Middle frontal gyrus (tissue), 1 donor: Measurements from ENCODE around the gene TOGARAM2.

ENCODE experiments used
- DNase-seq: peaks from one replicate; pipeline ENCODE4 v3.0.0-alpha.2; 2015; ENCODE audit warnings: low spot score; ENCODE audit errors: extremely low spot score

TOGARAM2 gene

DNA sequence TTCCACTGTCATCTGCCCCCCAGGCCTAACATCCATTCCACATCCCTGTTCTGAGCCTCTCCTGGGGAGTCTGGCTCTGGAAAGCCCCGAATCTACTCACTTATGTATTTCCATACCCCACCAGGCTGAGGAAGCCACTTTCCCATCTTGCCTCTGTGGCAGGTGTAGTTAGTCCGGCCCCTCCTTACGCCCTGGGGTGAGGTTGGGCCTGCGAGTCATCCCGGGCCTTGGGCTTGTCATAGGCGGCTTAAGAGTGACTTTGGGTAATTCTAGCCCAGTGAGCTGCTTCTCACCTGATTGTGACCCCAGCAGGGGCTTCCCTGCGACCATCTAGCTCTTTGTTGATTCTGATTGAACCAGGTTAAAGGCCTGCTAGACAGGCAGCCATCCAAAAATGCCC, 72.1 kb downstream of the TOGARAM2 start:
- no peak for DNase-seq

DNA sequence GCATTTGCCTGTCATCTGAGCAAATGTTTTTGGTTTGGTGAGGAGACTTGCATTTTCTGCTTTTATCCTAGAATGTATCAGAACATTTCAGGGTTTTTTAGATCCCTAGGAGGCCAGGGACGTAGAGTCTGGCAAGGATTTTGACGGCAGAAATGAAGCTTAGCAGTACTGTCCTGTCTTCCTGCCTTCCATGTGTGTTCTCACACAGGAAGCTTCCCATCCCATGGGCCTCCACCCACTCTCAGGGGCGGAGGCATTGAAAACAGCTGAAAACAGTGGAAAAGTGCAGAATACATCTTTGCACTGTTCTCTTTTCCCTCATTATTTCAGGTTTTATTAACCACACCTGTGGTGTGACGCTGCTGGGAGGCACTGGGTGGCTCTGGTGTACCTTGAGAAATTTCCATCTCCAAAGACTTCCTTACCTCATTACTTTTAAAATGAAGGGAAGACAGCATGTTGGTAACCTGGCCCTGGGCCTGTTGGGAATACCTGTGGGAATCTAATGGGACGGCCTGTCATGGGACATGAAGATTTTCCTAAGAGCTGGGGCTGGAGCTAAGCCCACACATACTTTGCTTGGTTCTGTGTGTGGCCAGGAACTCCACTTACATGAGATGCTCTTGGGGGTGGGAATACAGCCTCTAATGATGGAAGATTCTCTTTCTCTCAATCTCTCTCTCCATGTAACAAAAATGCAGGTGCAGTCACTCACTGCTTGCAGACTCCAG, 72.7 kb downstream of the TOGARAM2 start:
- no peak for DNase-seq

DNA sequence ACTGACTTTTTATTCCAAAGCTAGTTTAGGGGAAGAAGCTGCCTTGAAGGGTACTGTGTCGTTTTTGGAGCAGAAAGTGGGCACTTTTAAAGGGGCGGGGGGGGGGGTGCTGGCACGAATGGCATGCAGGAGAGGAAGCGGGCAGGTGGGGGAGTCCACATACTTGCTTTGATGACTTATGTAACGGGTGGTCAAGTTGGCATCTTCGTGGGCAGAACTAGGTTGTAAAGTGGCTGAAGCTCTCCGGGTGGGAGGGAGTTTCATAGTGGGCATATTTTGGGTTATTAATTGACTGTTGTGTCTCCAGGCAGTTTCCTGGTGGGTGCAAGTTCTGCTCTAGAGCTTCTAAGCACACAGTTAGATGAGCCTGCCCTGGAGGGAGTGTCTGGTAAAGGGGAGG, 73.3 kb downstream of the TOGARAM2 start:
- DNase-seq = no peak

DNA sequence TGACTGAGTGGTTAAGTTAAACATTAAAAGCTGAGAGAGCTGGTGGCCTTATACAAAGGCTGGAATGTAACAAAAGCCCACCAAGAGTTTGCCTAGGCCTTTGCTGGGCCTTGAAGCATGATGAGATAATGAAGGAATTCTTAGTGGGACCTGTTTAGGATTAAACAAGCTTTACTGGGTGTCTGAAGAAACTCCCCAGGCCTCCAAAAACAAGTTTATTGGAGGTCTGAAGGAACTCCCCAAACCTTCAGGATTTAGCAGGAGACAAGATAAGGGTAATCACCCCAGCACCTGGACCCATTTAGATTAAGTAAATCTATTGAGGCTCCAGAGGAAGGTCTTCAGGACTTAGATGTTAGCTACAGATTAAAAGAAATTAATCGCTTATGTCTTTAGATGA, 74.5 kb downstream of the TOGARAM2 start:
- DNase-seq = no peak

DNA sequence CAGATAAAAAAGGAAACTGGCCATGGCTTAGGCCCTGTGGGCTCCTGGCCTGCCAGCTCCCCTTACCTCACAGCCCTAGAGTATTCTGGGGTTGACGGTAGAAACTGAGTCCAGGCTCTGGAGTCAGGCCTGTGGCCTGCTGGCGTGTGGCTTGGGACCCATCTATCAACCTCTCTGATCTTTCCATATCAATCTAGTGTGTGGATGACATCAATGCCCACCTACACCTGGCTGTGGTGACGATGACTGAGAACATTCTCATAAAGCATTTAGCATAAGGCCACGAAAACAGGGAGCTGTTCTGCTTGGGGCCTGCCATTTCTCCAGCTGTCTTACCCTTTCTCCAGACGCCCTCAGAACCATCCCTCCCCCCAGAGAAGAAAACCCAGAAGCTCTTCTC, 75.4 kb downstream of the TOGARAM2 start:
- no peak for DNase-seq

DNA sequence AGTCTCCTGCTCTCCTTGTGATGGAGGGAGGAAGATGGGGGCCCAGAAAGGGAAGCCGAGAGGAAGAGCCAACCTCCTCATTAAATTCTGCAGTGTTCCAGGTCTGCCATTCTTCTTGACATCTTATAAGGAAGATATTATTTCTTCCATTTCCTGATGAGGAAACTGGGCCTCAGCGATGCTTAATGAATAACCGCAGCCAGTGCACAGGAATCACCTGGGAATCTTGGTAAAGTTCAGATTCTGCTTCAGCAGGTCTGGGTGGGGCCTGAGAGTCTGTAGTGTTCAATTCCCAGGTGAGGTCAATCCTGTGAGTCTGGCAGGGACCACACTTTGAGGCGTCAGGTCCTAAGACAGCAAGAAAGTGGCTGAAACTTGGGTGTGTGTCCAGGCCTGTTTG, 75.9 kb downstream of the TOGARAM2 start:
- no peak for DNase-seq

DNA sequence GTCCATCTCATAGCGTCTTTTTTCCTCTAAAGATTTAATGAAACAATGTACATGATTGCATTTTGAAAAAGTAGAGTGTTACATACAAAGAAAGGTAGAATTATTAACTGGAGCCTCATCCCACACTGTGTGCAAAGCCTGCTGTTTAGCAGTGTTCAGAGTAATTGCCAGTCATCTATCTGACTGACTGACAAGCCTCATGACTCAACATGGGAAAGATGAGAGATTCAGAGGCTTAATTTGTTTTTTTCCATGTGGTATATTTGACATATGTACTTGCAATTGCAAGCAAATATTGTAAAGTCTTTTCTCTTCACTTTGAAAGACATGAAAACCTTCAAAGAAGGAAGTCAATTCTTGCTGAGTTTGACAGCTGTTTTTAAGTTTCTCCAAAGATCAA, 78.5 kb downstream of the TOGARAM2 start:
- DNase-seq = no peak

DNA sequence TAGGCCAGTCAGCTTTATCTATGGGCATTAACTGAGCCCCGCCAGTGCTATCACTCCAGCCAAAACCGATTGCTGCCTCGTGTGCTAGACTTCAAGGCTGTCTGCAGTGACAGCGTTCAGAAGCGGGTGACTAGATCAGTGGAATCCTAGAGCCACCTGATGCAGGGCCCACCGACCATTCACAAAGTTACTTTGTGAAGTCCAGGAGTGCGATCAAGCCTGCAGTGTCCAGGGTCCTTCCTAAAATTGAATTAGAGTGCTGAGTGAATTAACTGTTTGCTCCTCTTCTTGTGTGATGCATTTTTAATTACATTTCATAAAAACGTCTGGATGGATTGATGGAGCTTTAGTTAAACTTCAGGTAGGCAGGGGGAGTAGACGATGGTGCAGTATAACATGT, 79.3 kb downstream of the TOGARAM2 start:
- no peak for DNase-seq

DNA sequence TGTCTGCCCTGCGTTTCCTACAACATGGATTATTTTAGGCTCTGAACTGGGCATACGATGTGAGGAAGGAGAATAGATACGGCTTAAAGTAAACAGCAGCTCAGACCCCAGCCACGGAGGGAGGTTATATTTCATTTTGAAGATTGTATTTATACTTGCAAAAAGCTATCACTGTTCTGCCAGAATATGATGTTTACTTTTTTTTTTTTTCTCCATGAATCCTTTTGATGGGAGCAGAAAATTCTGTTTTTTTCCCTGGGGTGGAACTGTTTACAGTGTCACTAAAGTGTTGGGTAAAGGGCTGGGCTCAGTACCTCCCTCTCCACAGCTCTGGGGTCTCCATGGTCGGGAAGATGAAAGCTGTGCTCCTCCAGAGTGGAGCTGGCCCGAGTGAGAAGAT, 80.1 kb downstream of the TOGARAM2 start:
- no peak for DNase-seq

DNA sequence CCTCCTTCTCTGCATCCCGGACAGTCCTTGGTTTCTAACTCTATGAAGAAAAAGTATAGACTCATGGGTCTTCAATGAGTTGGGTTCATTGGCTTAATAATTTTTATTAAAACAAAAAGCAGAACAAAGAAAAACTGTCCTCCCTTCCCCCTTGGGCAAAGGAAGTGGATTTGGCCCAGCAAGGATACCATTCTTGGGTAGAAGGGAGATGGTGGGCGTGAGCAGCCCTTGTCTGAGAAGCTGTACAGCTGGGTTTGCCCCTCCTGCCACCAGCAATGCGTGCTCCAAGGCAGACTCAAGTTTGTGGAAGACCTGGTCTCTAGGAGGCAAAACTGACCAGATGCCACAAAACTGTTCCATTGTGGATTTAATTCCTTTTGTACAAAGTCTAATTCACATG, 80.5 kb downstream of the TOGARAM2 start:
- no peak for DNase-seq

DNA sequence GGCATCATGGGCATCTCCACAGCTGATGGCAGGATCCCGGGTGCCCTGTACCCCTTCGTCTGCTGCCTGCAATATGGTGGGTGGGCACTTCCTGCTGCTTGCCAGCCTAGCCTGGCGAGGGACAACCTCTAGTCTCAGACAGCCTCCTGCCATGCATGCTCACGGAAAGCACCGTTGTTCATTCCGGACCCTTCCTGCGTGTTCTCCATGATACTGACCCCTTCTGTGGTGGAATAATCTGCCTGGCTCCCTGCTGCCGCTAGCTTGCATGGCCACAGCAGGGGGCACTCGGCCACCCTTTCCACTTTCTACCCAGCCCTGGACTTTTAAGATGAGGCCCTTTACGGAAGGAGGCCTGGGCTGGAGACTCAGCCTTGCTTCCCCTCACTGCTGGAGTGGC, 81.3 kb downstream of the TOGARAM2 start:
- DNase-seq = no peak

DNA sequence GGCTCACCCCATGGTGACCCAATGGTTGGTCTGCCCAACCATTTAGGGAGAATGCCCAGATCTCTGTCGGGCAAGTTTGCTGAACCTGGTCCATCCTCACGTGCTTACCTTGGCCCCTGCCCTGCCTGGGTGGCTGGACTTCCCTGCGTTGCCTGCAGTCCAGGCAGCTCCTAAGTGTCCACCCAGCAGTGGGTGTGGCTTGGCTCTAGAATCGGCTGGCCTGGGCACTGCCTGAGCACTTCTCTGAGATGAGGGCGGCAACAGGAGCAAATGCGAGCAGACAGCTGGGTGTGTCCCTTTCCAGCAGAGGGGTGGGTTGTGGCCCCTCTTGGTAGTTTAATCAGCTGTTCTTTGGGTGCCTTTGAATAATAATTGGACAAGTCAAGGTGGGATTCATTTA, 82.0 kb downstream of the TOGARAM2 start:
- no peak for DNase-seq

DNA sequence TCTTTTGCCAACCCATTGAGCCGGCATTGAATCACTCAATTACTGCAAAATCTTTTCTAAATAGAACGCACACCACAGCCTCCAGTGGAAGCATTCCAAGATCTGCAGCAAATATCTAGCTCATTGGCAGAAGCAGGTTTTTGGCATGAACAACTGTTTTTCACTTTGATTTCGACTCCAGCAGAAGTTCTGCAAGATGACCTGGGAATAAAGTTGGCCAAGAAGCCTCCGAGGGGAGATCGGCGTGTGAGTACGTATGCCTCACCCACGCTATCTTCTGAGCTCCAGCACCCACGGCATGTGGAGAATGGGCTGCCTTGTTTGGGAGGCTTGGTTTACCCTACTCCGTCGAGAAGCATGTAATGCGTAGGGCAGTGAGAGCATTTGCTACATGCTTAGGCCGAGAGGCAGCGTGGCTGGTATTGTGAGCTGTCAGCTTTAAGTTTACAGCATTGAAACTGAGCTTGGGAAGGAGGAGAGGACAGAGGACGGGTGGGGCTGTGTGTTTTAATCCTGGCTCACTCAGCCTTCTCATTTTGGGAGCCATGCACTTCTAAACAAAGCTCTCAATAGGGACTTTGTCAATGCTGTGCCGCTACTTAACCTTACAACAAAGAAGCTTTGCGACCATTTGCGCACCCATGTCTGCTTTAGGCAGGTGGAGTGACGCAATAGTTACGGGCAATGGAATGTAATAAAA, 82.7 kb downstream of the TOGARAM2 start:
- peak; percentile 30 for DNase-seq

DNA sequence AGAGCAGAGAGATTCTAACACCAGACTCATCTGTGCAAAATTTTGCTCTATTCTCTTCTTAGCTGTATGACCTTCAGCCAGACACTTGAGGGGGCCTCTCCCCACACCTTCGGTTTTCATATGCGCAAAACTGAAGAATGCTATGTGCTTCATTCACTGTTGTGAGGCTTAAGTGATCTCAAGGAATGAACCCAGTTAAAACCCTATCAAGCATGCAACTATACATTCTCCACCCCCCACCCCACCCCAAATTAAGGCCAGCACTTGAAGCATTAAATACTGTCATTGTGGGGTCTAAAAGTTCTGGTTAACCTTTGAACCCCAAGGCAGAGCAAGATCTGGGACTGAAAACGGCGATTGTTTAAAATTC, 83.2 kb downstream of the TOGARAM2 start:
- DNase-seq = no peak

DNA sequence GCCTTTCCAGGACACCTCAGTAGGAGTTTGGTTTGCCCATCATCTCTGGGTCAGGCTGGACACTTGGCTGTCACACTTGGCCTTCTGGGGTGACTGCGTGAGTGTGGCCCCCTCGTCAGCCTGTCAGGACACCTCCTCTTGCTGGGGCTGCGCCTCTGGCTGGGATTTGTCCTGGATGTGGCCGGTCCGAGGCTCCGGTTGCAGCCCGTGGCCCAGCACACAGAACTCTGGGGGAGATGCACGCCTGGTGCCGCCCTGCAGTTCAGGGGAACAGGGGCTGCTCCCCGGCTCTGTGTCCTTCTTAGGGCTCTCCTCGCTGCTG, 83.6 kb downstream of the TOGARAM2 start:
- no peak for DNase-seq

DNA sequence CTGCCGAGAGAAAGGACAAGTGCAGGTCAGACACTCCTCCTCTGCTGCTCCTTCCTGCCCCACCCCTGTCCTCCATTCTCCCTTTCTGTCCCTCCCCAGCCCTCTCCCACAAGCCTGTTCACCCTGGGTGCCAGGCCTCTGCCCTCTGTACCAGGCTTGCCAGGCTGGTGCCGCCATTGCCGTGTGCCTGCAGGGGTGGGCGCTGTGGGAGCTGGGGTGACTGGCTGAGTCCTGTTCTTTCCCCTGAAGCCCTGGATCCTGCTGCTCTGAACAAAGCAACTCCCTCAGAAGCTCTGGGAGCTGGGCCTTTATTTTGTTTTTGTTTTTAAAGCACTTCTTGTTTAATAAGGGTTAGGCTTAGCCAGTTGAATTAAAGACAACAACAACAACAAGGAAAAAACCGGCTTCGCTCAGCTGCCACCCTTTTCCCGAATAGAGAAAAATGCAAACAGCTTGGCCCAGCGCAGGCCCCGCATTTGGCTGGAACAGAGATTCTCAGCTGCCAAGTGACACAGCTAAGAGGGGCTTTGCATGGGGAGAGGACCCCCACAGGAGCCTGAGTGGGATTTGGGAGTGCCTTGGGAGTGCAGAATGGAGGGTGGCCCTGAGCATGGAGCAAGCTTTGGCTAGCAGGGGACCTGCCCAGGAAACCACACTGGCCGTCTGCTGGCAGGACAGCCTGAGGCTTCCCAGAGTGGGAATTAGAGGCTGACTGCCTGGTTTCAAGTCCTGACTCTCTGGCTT, 84.1 kb downstream of the TOGARAM2 start:
- peak; percentile 17 for DNase-seq

DNA sequence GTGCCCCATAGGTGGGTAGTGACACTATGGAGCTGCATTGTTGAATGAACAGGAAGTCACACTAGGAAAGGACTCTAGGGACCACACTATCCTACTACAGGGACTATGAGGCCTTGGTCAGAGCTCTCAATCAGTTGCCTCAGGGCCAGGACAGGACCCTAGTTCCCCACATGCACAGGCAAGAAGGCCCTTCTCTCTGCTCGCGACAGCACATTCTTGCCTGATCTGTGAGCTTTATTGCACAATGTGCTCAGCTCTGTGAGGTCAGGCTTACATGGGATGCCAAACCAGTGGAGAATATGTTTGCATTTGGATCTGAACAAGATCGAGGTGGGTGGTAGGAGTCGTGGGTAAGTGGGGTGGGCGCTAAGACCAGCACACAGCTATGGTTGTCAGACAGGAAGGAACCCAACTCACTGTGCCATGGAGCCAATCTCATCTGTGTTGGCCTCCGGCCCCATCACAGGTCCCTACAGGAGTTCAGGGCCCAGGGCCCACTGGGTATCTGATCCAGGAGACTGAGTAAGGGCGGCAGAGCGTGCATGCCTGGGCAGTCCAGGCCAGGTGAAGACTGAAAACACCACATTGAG, 85.3 kb downstream of the TOGARAM2 start:
- no peak for DNase-seq

DNA sequence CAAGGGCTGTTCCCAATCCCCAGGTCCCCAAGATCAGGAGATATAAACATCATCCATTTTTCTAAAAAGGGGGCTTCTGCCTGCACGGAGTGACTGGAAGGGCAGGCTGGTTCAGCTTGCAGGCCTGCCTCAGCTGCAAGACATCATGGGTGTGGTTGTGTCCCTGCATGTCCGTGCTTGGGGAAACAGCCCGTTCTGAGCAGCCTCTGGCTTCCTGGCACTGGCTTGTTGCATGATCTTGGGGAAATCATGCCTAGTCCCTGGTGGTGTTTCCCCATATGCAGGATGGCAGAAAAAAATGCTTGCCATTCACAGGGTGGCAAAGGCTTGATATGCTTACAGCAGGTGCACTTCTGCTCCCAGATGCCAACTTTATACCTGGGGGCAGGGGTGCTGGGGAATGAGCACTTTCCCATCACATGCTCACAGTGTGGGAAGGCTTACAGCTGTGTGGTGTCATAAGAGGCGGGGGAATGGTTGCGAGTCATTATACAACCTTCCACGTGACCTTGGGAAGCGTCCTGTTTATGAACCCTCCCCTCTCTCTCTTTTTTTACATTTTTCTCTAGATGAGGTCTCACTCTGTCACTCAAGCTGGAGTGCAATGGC, 86.0 kb downstream of the TOGARAM2 start:
- DNase-seq = no peak

DNA sequence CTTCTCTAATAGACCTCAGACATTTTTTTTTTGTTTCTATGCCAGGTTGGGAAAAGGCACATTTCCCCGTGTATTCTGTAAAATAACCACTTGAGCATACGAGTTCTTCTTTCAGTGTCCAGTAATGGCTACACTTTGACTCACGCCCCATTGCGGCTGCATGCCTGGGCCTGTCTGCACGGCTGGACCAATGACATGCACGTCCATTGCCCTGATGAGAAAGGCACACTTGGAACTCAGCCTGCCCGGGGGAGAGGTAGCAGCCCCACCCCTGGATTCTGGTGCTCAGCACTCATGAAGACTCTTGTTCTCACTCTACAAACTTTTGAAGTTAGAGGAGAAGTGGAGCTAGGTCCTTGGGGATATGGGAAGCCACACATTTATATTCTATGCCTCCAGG, 87.4 kb downstream of the TOGARAM2 start:
- DNase-seq = no peak

DNA sequence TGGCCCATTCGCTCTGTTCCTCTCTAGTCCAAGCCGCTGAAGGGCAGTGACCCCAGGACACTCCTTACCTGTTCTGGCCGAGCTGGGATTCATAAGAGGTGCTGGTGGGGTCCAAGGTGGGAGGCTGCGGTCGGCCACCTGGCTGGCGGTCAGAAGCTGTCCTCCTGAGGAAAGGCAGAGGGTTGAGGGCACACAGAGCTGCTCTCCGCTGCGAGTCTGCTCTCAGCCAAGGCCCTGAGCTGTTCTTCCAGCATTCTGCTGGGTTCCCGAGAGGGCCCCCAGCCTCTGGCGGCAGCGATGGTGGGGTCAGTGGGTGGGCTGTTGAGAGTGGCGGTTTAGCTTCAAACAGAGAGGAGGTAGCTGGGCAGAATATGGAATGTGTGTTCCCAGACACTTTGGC, 89.4 kb downstream of the TOGARAM2 start:
- no peak for DNase-seq

DNA sequence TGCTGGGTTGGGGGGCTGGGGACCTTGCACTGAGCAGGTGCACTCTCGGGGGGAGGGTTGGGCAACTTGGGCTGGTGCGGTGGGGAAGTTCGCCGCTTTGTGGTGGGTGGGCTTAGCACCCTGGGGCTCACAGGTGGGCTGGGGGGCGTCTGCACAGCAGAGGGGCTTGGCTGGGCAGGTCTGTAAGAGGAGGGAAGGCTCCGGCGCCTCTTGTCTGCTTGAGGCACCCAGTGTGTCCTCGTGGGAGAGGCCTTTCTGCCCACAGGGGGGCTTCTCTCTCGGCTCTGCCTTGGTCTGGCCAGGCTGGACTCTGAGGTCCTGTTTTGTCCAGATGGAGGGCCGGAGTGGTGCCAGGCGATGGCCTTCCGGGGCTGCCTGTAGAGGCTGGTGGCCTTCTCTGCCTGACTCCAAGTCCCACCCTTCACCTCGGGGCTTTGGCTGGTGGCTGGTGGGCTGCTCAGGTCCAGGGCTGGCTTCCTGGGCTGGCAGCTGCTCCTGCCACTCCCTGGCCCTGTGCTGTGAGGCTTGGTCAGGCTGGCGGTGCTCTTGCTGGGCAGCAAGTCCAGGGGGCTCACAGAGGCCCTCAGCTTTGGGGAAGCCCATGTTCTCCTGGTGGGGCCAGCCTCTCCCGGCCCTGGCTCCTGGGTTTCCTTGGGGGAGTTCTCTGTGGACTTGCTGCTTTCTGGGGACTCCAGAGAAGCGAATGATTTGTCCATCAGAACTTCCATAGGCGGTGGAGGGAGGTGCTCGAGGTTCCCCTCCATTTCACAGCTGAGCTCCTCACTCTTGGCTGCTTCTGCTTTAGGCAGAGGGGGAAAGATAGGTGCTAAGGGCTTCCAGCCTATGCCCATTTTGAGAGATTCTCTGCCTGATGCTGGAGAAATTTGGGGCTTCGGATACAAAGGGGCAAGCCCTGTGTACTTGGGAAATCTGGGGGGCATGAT, 90.2 kb downstream of the TOGARAM2 start:
- DNase-seq = no peak
